GM18907 (cell line): ENCODE data around the gene ALOX5.
A peak's percentile ranks its signal among the peaks of the same experiment; 100 is the strongest.
"Not testable (repeated sequence)": the region's sequence is repeated elsewhere in the genome, so short reads cannot be mapped to it uniquely, and the experiment has no call there.

Experiments
- ATAC-seq: cut with Tn5 transposase; IDR thresholded peaks from one replicate; pipeline ENCODE4 v1.9.1; 2021; ENCODE audit warnings: mild to moderate bottlenecking, moderate library complexity; ENCODE audit not compliant: unreplicated experiment

ALOX5 gene

GRCh38 chr10:45373003-45373575, 927 bp upstream of the ALOX5 start:
- peak; percentile 46 for ATAC-seq

GRCh38 chr10:45374350-45375052, 485 bp downstream of the ALOX5 start:
- peak; percentile 8 for ATAC-seq

- ATAC-seq = no peak
Measured at GRCh38 chr10:45375101-45375500, 1.1 kb downstream of the ALOX5 start.

GRCh38 chr10:45375716-45376231, 1.8 kb downstream of the ALOX5 start:
- peak; percentile 16 for ATAC-seq

- ATAC-seq = no peak
Measured at GRCh38 chr10:45376371-45376801, 2.4 kb downstream of the ALOX5 start.

- ATAC-seq = no peak
Measured at GRCh38 chr10:45377321-45377720, 3.3 kb downstream of the ALOX5 start.

GRCh38 chr10:45377858-45378257, 3.8 kb downstream of the ALOX5 start:
- no peak for ATAC-seq

- no peak for ATAC-seq
Measured at GRCh38 chr10:45378914-45379726, 5.1 kb downstream of the ALOX5 start.

- ATAC-seq = peak; percentile 40
Measured at GRCh38 chr10:45379891-45380540, 6.0 kb downstream of the ALOX5 start.

GRCh38 chr10:45380903-45381620, 7.0 kb downstream of the ALOX5 start:
- no peak for ATAC-seq

- ATAC-seq = no peak
Measured at GRCh38 chr10:45382591-45382990, 8.6 kb downstream of the ALOX5 start.

GRCh38 chr10:45383682-45384330, 9.8 kb downstream of the ALOX5 start:
- ATAC-seq = no peak

GRCh38 chr10:45386657-45387056, 12.6 kb downstream of the ALOX5 start:
- no peak for ATAC-seq

GRCh38 chr10:45387096-45387893, 13.3 kb downstream of the ALOX5 start:
- no peak for ATAC-seq

GRCh38 chr10:45389671-45390070, 15.7 kb downstream of the ALOX5 start:
- ATAC-seq = not testable (repeated sequence)

GRCh38 chr10:45391636-45392035, 17.6 kb downstream of the ALOX5 start:
- not testable (repeated sequence) for ATAC-seq

GRCh38 chr10:45395554-45395953, 21.5 kb downstream of the ALOX5 start:
- ATAC-seq = no peak

GRCh38 chr10:45398595-45398994, 24.6 kb downstream of the ALOX5 start:
- no peak for ATAC-seq

- no peak for ATAC-seq
Measured at GRCh38 chr10:45399113-45399512, 25.1 kb downstream of the ALOX5 start.
